GM19467 (cell line): ENCODE results near the gene TRIM13.

Source experiments
- ATAC-seq: cut with Tn5 transposase; IDR thresholded peaks from one replicate; pipeline ENCODE4 v1.9.1; 2021; ENCODE audit warnings: mild to moderate bottlenecking, moderate library complexity; ENCODE audit not compliant: unreplicated experiment

The TRIM13 gene

GRCh38 chr13:49996161-49996915, 504 bp upstream of the TRIM13 start:
- ATAC-seq, result peak; percentile 53

DNA sequence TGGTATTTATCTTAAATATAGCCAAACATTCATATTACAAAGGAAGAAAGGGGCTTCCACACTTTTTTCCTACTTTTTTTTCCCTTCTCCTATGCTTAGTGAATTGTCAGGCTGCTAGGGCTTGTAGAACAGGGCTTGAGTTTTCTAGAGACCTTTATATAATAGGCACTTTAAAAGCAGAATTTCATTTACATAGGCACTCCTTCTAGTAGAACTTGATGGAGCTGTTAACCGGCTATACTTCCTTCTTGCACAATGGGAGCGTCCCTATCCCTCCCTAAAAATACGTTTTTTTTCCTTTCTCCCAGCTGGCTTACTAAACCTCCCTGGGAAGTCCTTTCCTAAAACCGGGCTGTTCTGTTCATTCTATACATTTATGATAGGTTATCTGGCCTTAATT, 1.1 kb downstream of the TRIM13 start:
- ATAC-seq, result no peak

DNA sequence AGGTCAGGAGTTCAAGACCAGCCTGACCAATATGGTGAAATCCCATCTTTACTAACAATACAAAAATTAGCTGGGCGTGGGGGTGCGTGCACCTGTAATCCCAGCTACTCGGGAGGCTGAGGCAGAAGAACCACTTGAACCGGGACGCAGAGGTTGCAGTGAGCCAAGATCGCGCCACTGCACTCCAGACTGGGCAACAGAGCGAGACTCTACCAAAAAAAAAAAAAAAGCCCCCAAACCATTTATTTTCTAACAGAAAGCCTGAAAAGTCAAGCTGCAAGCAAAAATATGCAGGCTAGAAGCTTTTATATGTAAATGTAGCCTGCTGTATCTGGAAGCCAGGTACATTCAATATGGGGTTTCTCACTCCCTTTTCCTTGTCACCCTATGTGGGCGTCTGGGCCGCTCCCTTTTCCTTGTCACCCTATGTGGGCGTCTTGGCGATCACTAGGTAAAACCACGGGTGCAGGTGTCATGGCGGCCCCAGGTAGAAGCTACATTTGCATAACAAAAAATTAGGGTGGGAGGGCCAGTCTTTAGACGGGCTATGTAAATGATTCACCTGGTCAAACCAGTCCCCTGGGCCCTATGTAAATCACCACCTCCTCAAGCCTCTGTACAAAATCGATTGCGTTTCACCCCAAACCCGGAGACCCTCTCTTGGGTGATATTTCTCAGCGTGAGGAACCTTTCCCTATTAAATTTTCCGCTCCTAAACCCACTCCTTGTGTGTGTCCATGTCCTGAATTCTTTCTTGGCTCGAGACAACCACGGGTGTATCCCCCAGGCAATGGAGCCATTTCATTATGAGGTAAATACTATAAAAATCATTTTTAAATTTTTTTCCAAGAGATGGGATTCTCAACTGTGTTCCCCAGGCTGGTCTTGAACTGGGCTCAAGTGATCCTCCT, 2.1 kb downstream of the TRIM13 start:
- ATAC-seq, result no peak

GRCh38 chr13:50001287-50001686, 4.4 kb downstream of the TRIM13 start:
- no peak for ATAC-seq

GRCh38 chr13:50006426-50007135, 9.7 kb downstream of the TRIM13 start:
- no peak for ATAC-seq

GRCh38 chr13:50011461-50011860, 14.6 kb downstream of the TRIM13 start:
- ATAC-seq, result no peak

- no peak for ATAC-seq
These were observed 15.7 kb downstream of the TRIM13 start for GRCh38 chr13:50012396-50013169.

GRCh38 chr13:50014386-50014785, 17.5 kb downstream of the TRIM13 start:
- ATAC-seq, result no peak

- no peak for ATAC-seq
These were observed 18.4 kb downstream of the TRIM13 start, which contains the start of gene KCNRG for GRCh38 chr13:50015258-50015657. Gene KCNRG, plus strand, starts transcription at chr13:50015444. Its CDS starts 50 bp downstream, at chr13:50015494.

DNA sequence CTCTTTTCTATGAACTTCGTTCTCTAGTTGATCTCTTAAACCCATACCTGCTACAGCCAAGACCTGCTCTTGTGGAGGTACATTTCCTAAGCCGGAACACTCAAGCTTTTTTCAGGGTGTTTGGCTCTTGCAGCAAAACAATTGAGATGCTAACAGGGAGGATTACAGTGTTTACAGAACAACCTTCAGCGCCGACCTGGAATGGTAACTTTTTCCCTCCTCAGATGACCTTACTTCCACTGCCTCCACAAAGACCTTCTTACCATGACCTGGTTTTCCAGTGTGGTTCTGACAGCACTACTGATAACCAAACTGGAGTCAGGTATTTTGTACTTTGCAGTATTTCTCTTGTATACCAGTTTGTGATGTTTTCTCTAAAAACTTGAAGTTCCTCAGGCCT, 18.9 kb downstream of the TRIM13 start:
- no peak for ATAC-seq

GRCh38 chr13:50016444-50016843, 19.6 kb downstream of the TRIM13 start:
- no peak for ATAC-seq

DNA sequence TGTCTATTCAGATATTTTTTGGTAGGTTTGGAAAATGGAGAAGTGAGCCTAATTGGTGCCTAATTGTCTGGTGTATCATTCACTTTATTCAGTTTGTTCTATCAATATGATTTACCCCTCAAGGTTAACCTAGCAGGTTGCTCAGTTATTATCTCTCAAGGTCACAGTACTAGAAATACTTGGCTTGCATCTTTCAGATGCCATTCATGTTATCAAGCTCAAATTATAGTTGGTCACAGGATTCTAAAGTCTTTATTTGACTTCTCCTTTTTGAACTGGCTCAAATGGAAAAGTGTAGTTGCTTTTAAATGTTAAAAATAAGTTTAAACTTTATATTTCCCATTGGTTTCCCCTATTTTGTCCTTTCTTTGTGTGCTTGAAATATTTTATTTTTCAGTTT, 21.0 kb downstream of the TRIM13 start:
- no peak for ATAC-seq

- ATAC-seq, result no peak
These were observed 28.6 kb downstream of the TRIM13 start for GRCh38 chr13:50025436-50025835.

DNA sequence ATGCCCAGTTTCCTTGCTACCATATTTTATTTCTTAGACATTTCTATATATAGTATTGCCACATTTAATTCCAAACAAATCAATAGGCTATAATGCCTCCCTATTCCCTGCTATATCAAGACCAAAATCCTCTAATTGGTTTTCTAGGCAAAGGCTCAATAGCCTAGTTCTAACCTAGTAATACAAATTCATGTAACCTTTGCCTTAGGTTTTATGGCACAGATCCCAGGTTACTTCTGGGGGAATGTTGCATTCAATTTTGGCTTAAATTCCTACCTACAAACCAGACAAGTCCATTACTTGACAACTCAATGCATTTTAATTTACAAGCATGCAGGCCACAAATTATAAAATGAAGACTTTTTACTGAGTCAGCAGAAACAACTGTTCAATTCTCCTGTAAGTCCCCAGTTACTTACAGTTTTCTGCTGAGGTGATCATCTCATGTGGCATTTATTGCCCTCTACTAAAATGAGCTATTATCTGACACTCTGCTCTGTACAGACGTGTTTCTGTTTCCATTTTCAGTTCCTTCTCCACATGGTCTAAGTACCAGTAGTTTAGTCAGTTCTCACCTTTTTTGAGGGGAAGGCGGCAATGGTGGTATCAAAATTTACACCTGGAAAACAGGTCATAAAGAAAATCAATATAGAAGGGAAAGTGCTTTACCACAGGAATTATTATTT, 30.1 kb downstream of the TRIM13 start:
- ATAC-seq, result peak; percentile 97

DNA sequence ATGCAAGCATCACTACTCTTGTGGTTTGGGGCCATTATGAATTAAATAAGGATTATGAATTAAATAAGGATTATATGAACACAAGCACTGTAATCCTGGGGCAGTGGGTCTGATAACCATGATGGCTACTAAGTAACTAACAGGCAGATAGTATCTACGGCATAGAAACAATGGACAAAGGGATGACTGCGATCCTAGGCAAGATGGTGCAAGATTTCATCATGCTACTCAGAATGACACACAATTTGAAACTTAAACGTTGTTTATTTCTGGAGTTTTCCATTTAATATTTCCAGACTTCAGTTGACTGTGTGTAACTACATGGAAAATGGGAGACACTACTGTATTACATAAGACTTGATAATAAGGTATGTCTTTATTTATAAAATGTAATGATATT, 33.5 kb downstream of the TRIM13 start:
- no peak for ATAC-seq

GRCh38 chr13:50033725-50034124, 36.9 kb downstream of the TRIM13 start:
- ATAC-seq, result no peak

GRCh38 chr13:50037788-50038187, 40.9 kb downstream of the TRIM13 start:
- no peak for ATAC-seq

DNA sequence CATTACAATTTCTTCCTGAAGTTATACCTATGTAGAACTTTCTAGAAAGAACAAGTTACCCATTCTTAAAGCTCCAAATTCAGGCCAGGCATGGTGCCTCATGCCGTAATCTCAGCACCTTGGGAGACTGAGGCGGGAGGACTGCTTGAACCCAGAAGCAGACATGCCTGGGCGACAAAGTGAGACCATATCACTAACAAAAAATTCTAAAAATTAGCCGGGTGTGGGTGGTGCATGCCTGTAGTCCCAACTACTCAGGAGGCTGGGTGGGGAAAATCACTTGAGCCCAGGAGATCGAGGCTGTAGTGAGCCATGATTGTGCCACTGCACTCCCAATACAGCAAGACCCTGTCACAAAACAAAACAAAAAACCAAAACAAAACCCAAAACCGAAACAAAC, 41.4 kb downstream of the TRIM13 start:
- ATAC-seq, result no peak

GRCh38 chr13:50052478-50052877, 55.6 kb downstream of the TRIM13 start:
- ATAC-seq, result no peak

- ATAC-seq, result no peak
These were observed 57.0 kb downstream of the TRIM13 start for GRCh38 chr13:50053844-50054243.
